ENCODE data around the gene ATP11C. TPM values are rescaled to one million over a fixed set of nuclear protein-coding genes. Genes with fewer than 3 reads are reported as not detected.
"Not testable (repeated sequence)": the region's sequence is repeated elsewhere in the genome, so short reads cannot be mapped to it uniquely, and the experiment has no call there.

The ATP11C gene
- total RNA-seq, 2 experiments from 2014 or later: 11.8 TPM

- no peaks in the 10 kb centered on the region for H3K9me3 Mint-ChIP-seq (ENCODE audit: insufficient read depth)
- H3K4me3 Mint-ChIP-seq: no peak overlapping the region
Measured at GRCh38 chrX:139736151-139736550, 196.7 kb downstream of the ATP11C start.

GRCh38 chrX:139734996-139735395 lies 197.9 kb downstream of the ATP11C start:
- Mint-ChIP-seq H3K27me3 (ENCODE audit: low read depth) (no peaks in the 10 kb centered on the region), H3K36me3 (ENCODE audit: low read depth) (peaks cover 18% of the 10 kb centered on the region), H3K9me3 (ENCODE audit: insufficient read depth) (no peaks in the 10 kb centered on the region), H3K4me1 (ENCODE audit: low read depth) (peaks cover 14% of the 10 kb centered on the region), H3K27ac (no peak overlapping the region), H3K4me3 (no peak overlapping the region)
- no peak for DNase-seq
- ATAC-seq: no peak
- ChIA-PET CTCF (no interaction called here), POLR2A (no interaction called here)

More at GRCh38 chrX:139736151-139736550, 196.7 kb downstream of the ATP11C start:
- ChIA-PET POLR2A (no interaction called here), CTCF (no interaction called here)
- H3K4me1 Mint-ChIP-seq (ENCODE audit: low read depth): peaks cover 19% of the 10 kb centered on the region
- H3K27ac Mint-ChIP-seq: no peak overlapping the region
- no peaks in the 10 kb centered on the region for H3K27me3 Mint-ChIP-seq (ENCODE audit: low read depth)
- DNase-seq (no peak), ATAC-seq (no peak)
- H3K36me3 Mint-ChIP-seq (ENCODE audit: low read depth): peaks cover 22% of the 10 kb centered on the region

GRCh38 chrX:139725720-139726119 lies 207.1 kb downstream of the ATP11C start:
- no peaks in the 10 kb centered on the region for H3K9me3 Mint-ChIP-seq (ENCODE audit: insufficient read depth)
- H3K4me1 Mint-ChIP-seq (ENCODE audit: low read depth): peaks cover 7% of the 10 kb centered on the region
- no peaks in the 10 kb centered on the region for H3K27me3 Mint-ChIP-seq (ENCODE audit: low read depth)
- no peak for DNase-seq
- no peak overlapping the region for H3K27ac Mint-ChIP-seq
- H3K36me3 Mint-ChIP-seq (ENCODE audit: low read depth): peaks cover 8% of the 10 kb centered on the region
- ATAC-seq: no peak
- ChIA-PET POLR2A (no interaction called here), CTCF (no interaction called here)
- no peak overlapping the region for H3K4me3 Mint-ChIP-seq

GRCh38 chrX:139724626-139725025 lies 208.2 kb downstream of the ATP11C start:
- Mint-ChIP-seq H3K9me3 (ENCODE audit: insufficient read depth) (no peaks in the 10 kb centered on the region), H3K27ac (no peak overlapping the region), H3K4me3 (no peak overlapping the region), H3K27me3 (ENCODE audit: low read depth) (no peaks in the 10 kb centered on the region), H3K36me3 (ENCODE audit: low read depth) (peaks cover 8% of the 10 kb centered on the region), H3K4me1 (ENCODE audit: low read depth) (peaks cover 7% of the 10 kb centered on the region)
- POLR2A ChIA-PET: no interaction called here
- CTCF ChIA-PET: no interaction called here
- DNase-seq: no peak
- ATAC-seq: no peak

GRCh38 chrX:139720979-139721378 lies 211.9 kb downstream of the ATP11C start:
- Mint-ChIP-seq H3K27ac (no peak overlapping the region), H3K36me3 (ENCODE audit: low read depth) (peaks cover under 1% of the 10 kb centered on the region), H3K4me3 (no peak overlapping the region), H3K4me1 (ENCODE audit: low read depth) (peaks cover 5% of the 10 kb centered on the region), H3K27me3 (ENCODE audit: low read depth) (no peaks in the 10 kb centered on the region), H3K9me3 (ENCODE audit: insufficient read depth) (no peaks in the 10 kb centered on the region)
- POLR2A ChIA-PET: no interaction called here
- no peak for DNase-seq
- ATAC-seq: no peak
- CTCF ChIA-PET: no interaction called here

GRCh38 chrX:139720136-139720535 lies 212.7 kb downstream of the ATP11C start:
- Mint-ChIP-seq H3K9me3 (ENCODE audit: insufficient read depth) (no peaks in the 10 kb centered on the region), H3K27me3 (ENCODE audit: low read depth) (no peaks in the 10 kb centered on the region)

DNA sequence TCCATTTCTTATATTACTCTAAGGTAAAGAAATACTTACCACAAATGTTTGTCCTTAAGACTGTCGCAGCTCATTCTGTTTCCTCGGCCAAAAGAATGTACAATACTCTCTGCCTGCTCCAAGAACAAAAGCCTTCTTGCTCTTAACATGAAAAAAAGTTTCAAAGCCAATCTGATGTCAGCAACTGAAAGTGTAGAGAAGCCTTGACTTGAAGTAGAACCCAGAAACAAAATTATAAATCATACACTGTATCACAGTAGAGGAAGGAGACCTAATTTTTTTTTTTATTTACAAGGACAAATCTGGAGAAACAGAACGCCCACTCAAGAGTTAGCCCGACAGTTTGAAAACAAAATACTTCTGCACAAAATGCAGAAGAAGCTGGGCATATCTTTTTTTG lies 224.8 kb downstream of the ATP11C start, which contains the start of gene MCF2:
Gene MCF2, minus strand, starts transcription at position 101 of the 400 bp plus-strand sequence. CDS start 56,423 bp downstream, outside the sequence.
- no peak for DNase-seq
- Mint-ChIP-seq H3K4me3 (no peak within 1 kb of the TSS), H3K27me3 (ENCODE audit: low read depth) (no peaks in the 10 kb centered on the region), H3K27ac (no peak within 1 kb of the TSS), H3K4me1 (ENCODE audit: low read depth) (no peaks in the 10 kb centered on the region), H3K36me3 (ENCODE audit: low read depth) (no peaks in the 10 kb centered on the region), H3K9me3 (ENCODE audit: insufficient read depth) (no peaks in the 10 kb centered on the region)
- no peak for ATAC-seq
- ChIA-PET POLR2A (no interaction called here), CTCF (no interaction called here)

More at GRCh38 chrX:139720136-139720535, 212.7 kb downstream of the ATP11C start:
- ChIA-PET POLR2A (no interaction called here), CTCF (no interaction called here)
- Mint-ChIP-seq H3K36me3 (ENCODE audit: low read depth) (no peaks in the 10 kb centered on the region), H3K27ac (no peak overlapping the region), H3K4me1 (ENCODE audit: low read depth) (no peaks in the 10 kb centered on the region), H3K4me3 (no peak overlapping the region)
- ATAC-seq (no peak), DNase-seq (no peak)

- Mint-ChIP-seq H3K36me3 (ENCODE audit: low read depth) (no peaks in the 10 kb centered on the region), H3K9me3 (ENCODE audit: insufficient read depth) (no peaks in the 10 kb centered on the region), H3K4me1 (ENCODE audit: low read depth) (no peaks in the 10 kb centered on the region), H3K4me3 (no peak overlapping the region), H3K27ac (no peak overlapping the region), H3K27me3 (ENCODE audit: low read depth) (no peaks in the 10 kb centered on the region)
- CTCF ChIA-PET: no interaction called here
- DNase-seq: no peak
- ATAC-seq: no peak
- POLR2A ChIA-PET: no interaction called here
Measured at GRCh38 chrX:139702658-139703057, 230.2 kb downstream of the ATP11C start.

DNA sequence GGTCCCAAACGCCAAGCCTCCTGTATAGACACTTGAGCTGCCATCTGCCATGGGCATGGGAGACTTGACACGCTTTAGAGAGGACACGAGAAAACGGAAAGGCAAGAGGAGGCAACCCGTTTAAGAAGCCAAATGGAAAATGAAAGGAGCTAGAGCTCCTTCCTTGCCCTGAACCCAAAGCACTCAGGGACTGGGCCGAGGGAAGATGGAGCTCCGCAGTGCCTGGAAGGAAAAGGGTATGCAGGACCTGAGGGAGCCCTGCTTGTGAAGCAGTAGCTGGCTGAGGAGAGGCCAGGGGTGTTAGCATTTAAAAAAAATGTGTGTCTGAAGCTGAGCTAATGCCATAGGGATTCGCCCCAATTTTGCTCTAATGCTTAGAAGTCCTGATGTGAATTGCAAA lies 239.9 kb downstream of the ATP11C start:
- ATAC-seq (no peak), DNase-seq (no peak)
- CTCF ChIA-PET: no interaction called here
- POLR2A ChIA-PET: no interaction called here
- Mint-ChIP-seq H3K27ac (no peak overlapping the region), H3K27me3 (ENCODE audit: low read depth) (peaks cover 16% of the 10 kb centered on the region), H3K36me3 (ENCODE audit: low read depth) (no peaks in the 10 kb centered on the region), H3K4me1 (ENCODE audit: low read depth) (peaks cover 2% of the 10 kb centered on the region), H3K9me3 (ENCODE audit: insufficient read depth) (no peaks in the 10 kb centered on the region), H3K4me3 (no peak overlapping the region)

GRCh38 chrX:139692506-139692849 lies 240.4 kb downstream of the ATP11C start:
- peaks cover 2% of the 10 kb centered on the region for H3K4me1 Mint-ChIP-seq (ENCODE audit: low read depth)
- DNase-seq: no peak
- ChIA-PET CTCF (no interaction called here), POLR2A (no interaction called here)
- no peak overlapping the region for H3K4me3 Mint-ChIP-seq
- peaks cover 16% of the 10 kb centered on the region for H3K27me3 Mint-ChIP-seq (ENCODE audit: low read depth)
- H3K36me3 Mint-ChIP-seq (ENCODE audit: low read depth): no peaks in the 10 kb centered on the region
- no peak for ATAC-seq
- no peak overlapping the region for H3K27ac Mint-ChIP-seq
- H3K9me3 Mint-ChIP-seq (ENCODE audit: insufficient read depth): no peaks in the 10 kb centered on the region

DNA sequence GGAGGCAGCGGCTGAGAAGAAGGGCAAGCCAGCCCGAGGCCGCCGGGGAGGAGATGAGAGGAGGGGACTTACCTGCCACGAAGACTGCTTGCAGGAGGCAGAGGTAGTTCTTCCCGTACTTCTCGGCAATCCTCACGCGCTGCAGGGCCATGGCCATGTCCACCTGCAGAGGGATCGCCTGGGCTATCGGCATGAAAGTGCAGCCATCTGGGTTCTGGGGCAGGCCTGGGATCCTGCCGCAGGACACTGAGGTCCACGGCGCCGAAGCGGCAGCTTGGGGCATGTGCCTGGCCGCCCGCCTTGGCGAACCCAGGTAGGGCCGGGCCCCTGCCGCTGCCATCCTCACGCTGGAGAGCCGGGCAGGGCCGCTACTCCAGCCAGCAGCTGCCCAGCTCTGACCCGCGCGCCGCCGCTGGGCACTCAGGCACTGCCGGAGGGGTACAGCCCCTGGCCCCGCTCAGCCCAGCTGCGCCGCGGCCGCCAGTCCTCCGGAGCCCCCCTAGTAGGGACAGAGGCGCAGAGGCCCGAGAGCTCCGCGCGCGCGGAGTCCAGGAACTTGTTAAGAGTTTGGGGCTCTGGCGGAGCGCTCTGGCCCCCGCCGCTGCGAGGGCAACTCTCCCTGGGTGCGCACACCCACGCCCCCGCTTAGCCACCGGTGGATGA lies 240.9 kb downstream of the ATP11C start:
- Mint-ChIP-seq H3K27ac (no peak overlapping the region), H3K36me3 (ENCODE audit: low read depth) (no peaks in the 10 kb centered on the region), H3K27me3 (ENCODE audit: low read depth) (peaks cover 16% of the 10 kb centered on the region), H3K9me3 (ENCODE audit: insufficient read depth) (no peaks in the 10 kb centered on the region), H3K4me1 (ENCODE audit: low read depth) (peaks cover 2% of the 10 kb centered on the region), H3K4me3 (no peak overlapping the region)
- ATAC-seq (peak; percentile 44), DNase-seq (no peak)
- POLR2A ChIA-PET: no interaction called here
- CTCF ChIA-PET: no interaction called here

GRCh38 chrX:139691493-139691842 lies 241.4 kb downstream of the ATP11C start:
- peak overlapping the region; percentile 46 for H3K4me3 Mint-ChIP-seq
- ATAC-seq (no peak), DNase-seq (no peak)
- H3K36me3 Mint-ChIP-seq (ENCODE audit: low read depth): no peaks in the 10 kb centered on the region
- H3K4me1 Mint-ChIP-seq (ENCODE audit: low read depth): peaks cover 2% of the 10 kb centered on the region
- peaks cover 16% of the 10 kb centered on the region for H3K27me3 Mint-ChIP-seq (ENCODE audit: low read depth)
- ChIA-PET POLR2A (no interaction called here), CTCF (no interaction called here)
- H3K9me3 Mint-ChIP-seq (ENCODE audit: insufficient read depth): no peaks in the 10 kb centered on the region
- no peak overlapping the region for H3K27ac Mint-ChIP-seq

DNA sequence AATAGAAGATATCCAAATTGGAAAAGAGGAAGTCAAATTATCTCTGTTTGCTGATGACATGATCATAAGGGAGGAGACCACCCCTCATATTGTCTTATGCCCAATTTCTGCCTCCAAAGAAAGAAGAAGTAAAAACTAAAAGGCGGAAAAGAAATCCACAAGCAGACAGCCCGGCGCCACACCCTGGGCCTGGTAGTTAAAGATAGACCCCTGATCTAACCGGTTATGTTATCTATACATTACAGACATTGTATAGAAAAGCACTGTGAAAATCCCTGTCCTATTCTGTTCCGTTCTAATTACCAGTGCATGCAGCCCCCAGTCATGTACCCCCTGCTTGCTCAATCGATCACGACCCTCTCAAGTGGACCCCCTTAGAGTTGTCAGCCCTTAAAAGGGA lies 247.7 kb downstream of the ATP11C start:
- H3K4me3 Mint-ChIP-seq; ATAC-seq; DNase-seq; POLR2A ChIA-PET; H3K27ac Mint-ChIP-seq; CTCF ChIA-PET; H3K27me3 Mint-ChIP-seq (ENCODE audit: low read depth); H3K36me3 Mint-ChIP-seq (ENCODE audit: low read depth); H3K4me1 Mint-ChIP-seq (ENCODE audit: low read depth); H3K9me3 Mint-ChIP-seq (ENCODE audit: insufficient read depth): not testable (repeated sequence)

Measured in activated CD8-positive, alpha-beta T cell treated with anti-CD3 and anti-CD28 coated beads, Interleukin-2, amount 10 ng/mL, durations not matched to agents 7 days and 5 days (primary cell).